Iris pigment epithelial cell (primary cell): Measurements from ENCODE around the gene GOLM1.

ENCODE experiments used
- DNase-seq: peaks from one replicate; pipeline ENCODE4 v3.0.0-alpha.2; 2011; ENCODE audit warnings: low read depth

GOLM1 gene

GRCh38 chr9:85981369-85981768, 118.0 kb downstream of the GOLM1 start:
- no peak for DNase-seq

DNA sequence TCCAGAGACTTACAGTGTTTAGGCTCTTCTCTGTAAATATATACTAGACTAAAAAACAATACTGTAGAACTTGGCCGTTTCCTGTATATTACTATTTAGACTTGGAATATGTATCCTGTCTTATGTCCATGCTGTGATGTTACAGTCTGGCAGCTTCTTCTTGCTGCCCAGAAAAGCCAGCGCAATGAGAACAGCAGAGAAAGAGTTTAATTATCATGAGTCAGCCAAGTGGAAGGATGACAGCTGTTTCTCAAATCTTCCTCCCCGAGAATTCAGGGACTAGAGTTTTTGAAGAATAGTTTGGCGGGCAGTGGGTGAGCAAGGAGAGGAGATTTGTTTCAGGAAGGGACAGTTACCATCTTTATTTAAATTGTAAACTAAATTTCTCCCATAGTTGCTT, 120.9 kb downstream of the GOLM1 start:
- peak; percentile 3 for DNase-seq
